AG09309 (cell line): Measurements from ENCODE around the gene TNIK.

Experiments
- DNase-seq: peaks from one replicate; pipeline ENCODE4 v3.0.0-alpha.2; 2010; ENCODE audit warnings: low read depth
- H3K4me3 ChIP-seq: 2 replicates; pipeline ENCODE4 v1.5.1; 2011; ENCODE audit warnings: mild to moderate bottlenecking, low read depth, low read length, moderate library complexity; ENCODE audit not compliant: control insufficient read depth
- CTCF ChIP-seq: IDR thresholded peaks from 2 replicates; pipeline ENCODE4 v1.5.1; 2011; ENCODE audit warnings: mild to moderate bottlenecking, low read depth, low read length, inconsistent platforms; ENCODE audit not compliant: insufficient read depth, control insufficient read depth; ENCODE audit errors: missing control alignments

The TNIK gene

DNA sequence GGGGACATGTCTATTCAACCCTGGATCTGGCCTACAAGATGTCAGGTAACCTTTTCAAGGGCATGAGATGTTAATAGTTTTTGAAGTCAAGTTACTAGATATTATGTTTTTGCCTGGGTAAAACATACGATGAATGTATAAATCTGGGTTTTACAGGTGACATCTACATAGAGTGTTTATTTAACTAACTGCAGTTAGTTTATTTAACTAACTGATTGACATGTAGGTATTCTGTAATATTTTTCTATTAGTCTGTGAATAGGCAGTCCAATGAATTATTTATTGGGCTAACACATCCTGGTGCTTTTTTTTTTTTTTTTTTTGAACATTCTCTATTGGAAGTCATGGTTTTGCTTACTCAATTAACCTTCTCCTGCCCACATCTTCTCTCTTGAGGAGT, 38.7 kb upstream of the TNIK start:
- H3K4me3 ChIP-seq: no peak overlapping the region
- no peak for TF ChIP-seq CTCF
- DNase-seq: no peak

DNA sequence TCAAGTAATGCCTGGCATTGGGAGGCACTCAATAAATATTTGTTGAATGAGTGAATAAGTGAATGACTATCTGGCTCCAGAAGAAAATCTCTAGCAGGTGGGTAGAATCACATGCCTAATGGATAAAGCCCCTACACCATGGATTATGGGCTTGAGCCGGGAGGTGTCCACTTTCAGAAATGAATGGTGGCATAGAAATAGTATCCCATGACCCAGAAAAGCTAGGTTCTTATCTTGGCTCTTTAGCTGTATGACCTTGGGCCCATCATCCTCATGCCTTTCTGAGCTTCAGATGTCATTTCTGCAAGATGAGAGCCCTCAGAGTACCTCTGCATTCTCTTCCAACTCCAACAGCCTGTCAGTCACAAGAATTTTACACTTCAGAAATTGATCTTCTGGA, 37.3 kb upstream of the TNIK start:
- no peak for DNase-seq
- H3K4me3 ChIP-seq: no peak overlapping the region
- no peak for TF ChIP-seq CTCF

DNA sequence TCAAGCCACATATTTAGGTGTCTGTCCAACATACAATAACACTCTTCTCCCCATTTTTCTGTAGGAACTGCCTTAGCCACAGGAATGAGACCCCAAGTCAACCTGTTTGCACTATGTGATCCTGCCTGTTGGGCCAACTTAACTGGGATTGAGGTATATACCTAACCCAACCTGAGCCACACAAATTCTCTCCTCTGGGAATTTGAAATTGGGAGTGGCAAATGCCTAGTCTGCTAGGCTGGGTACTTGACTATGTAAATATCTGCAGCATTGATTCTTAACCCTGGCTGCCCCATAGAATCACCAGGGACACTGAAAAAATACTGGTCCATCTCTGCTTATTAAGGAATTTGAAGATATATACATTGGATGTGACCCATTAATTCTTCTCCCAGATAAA, 35.2 kb upstream of the TNIK start:
- TF ChIP-seq CTCF: no peak
- no peak overlapping the region for H3K4me3 ChIP-seq
- DNase-seq: no peak

DNA sequence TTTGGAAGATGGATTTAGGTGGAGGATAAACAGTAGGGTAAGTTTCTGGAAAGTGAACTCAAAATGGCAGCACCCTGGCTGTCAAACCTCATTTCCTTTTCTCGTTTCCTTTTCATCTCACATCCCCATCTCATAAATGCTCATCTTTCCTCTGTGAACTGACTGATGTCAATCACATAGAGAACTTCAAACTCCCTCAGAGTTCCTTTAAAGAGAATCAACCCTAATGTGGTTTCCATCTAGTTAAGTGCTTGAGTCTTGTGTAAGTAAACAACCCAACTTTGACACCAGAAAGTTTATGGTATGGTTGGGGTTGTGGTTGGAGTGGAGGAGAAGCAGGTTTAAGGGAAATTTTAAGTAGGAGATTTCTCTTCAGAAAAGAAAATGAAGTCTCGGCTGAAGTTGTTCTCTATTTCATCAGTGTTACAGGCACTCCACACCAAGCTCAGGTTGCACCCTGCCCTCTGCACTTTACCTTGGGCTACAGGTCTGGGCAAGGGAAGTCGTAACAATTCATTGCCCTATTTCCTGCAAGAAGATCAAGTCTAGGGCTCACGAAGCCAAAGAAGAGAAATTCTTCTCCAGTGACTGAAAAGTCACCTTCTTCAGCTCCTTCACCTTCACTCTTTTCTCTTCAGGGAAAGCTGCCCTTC, 34.4 kb upstream of the TNIK start:
- TF ChIP-seq CTCF: no peak
- no peak overlapping the region for H3K4me3 ChIP-seq
- no peak for DNase-seq

DNA sequence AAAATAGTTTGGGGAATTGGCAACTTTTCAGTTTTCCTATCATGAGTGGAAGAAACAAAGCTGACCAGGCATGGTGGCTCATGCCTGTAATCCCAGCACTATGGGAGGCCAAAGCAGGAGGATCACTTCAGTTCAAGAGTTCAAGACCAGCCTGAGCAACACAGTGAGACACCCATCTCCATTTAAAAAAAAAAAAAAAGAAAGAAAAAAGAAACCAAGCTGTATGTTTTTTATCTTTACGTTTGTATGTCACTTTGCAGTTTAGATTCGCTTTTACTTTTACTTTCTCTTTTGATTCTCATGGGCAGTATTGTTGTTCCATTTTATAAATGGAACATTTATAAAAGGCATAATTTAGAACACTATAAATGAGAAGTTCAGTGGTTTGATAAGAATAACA, 31.2 kb upstream of the TNIK start:
- no peak overlapping the region for H3K4me3 ChIP-seq
- no peak for DNase-seq
- no peak for TF ChIP-seq CTCF

- H3K4me3 ChIP-seq: no peak overlapping the region
- no peak for TF ChIP-seq CTCF
- no peak for DNase-seq
These were observed 30.7 kb upstream of the TNIK start for GRCh38 chr3:171490901-171491300.

- no peak for DNase-seq
- no peak overlapping the region for H3K4me3 ChIP-seq
- no peak for TF ChIP-seq CTCF
These were observed 29.1 kb upstream of the TNIK start for GRCh38 chr3:171489348-171489747.
